GM21825 (cell line): ENCODE data around the gene TMIE.

ENCODE experiments used
- ATAC-seq: cut with Tn5 transposase; IDR thresholded peaks from one replicate; pipeline ENCODE4 v1.9.1; 2021; ENCODE audit warnings: mild to moderate bottlenecking, moderate library complexity; ENCODE audit not compliant: unreplicated experiment

TMIE gene

GRCh38 chr3:46756642-46757041, 55.5 kb downstream of the TMIE start:
- no peak for ATAC-seq

- no peak for ATAC-seq
These were observed 58.3 kb downstream of the TMIE start for GRCh38 chr3:46759239-46760167.
